ENCODE data around the gene ACSBG1.

ACSBG1 gene

DNA sequence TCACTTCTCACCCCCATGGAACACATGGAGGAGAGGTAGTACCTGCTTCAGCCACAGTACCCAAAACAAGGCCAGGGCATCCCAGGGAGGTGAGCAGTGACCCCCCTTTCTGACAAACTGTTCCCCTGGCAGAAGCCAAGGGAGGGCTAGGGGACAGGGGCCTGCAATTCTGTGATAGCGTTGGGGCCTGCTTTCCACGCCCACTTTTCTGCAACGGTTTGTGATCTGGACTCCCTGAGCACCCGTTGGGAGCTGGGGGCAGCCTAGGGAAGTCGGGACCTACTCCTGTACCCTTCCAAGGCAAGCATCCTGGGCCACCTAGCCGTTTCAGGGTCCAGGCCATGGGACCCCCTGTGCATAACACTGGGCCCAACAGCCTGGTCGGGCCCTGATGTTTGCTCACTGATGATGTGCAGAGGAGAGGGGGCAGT lies 29.0 kb upstream of the ACSBG1 start:
- no peak for DNase-seq (ENCODE audit: low read depth)
- H3K4me3 ChIP-seq (ENCODE audit: low read depth, low read length) = no peak overlapping the region
- no peak for TF ChIP-seq CTCF (conservative IDR thresholded peaks at IDR 0.05; ENCODE audit: low read depth, low read length)

- no peak for DNase-seq (ENCODE audit: low read depth)
- H3K4me3 ChIP-seq (ENCODE audit: low read depth, low read length) = no peak overlapping the region
- no peak for TF ChIP-seq CTCF (conservative IDR thresholded peaks at IDR 0.05; ENCODE audit: low read depth, low read length)
These were observed 26.7 kb upstream of the ACSBG1 start for GRCh38 chr15:78261062-78261461.

DNA sequence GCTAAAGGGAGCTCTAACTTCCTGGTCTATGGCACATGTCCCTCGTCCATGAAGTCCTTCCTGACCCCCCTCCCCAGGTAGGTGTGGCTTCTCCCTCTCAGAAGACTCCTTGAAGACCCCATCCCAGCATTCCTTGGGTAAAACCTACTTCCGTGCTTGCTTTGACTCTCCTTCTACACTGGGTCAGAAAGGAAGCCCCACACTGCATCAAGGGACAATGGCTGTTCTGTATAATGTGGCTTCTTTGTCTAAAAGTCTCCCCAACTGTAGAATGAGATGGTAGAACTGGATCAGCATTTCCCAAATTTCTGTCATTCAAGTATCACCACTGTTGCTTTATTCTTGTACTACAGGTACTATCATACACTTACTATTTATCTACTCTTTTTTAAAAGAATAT lies 26.1 kb upstream of the ACSBG1 start:
- no peak overlapping the region for H3K4me3 ChIP-seq (ENCODE audit: low read depth, low read length)
- TF ChIP-seq CTCF (conservative IDR thresholded peaks at IDR 0.05; ENCODE audit: low read depth, low read length) = no peak
- no peak for DNase-seq (ENCODE audit: low read depth)

- TF ChIP-seq CTCF (conservative IDR thresholded peaks at IDR 0.05; ENCODE audit: low read depth, low read length) = no peak
- DNase-seq (ENCODE audit: low read depth) = no peak
- H3K4me3 ChIP-seq (ENCODE audit: low read depth, low read length) = no peak overlapping the region
These were observed 24.9 kb upstream of the ACSBG1 start for GRCh38 chr15:78259232-78259631.

DNA sequence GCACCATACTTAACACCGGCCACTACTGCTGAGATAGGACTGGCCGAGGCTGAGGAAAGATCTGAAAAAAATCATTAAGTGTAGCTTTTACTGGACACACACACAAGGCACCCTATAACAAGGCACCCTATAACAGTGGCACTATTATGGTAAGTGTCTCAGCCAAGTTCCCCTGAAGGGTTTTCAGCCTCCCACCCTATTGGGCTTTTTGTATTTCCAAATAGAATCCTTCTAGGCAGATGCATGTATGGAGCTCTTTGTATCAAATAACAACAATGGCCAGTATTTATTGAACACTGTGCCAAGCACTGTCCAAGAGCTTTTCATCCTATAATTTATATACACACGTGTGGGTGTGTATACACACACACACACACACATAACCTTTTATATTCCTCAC lies 23.3 kb upstream of the ACSBG1 start:
- no peak for DNase-seq (ENCODE audit: low read depth)
- no peak overlapping the region for H3K4me3 ChIP-seq (ENCODE audit: low read depth, low read length)
- no peak for TF ChIP-seq CTCF (conservative IDR thresholded peaks at IDR 0.05; ENCODE audit: low read depth, low read length)

DNA sequence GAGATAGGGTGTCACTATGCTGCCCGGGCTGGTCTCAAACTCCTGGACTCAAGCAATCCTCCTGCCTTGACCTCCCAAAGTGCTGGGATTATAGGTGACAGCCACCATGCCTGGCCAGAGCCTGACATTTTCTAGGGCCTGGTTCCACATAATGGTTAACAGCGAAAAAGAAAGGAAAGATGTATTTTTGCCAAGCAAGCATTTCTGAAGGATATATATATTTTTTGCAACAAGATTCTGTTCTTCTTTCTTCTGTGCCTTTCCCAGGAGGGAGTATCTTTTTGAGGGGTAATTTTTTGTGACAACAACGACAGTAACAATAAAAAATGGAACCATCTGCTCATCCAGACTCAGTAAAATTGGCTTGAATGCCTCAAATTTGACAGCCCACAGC lies 21.7 kb upstream of the ACSBG1 start:
- no peak for DNase-seq (ENCODE audit: low read depth)
- TF ChIP-seq CTCF (conservative IDR thresholded peaks at IDR 0.05; ENCODE audit: low read depth, low read length) = no peak

GRCh38 chr15:78255421-78256043 lies 21.2 kb upstream of the ACSBG1 start:
- no peak for TF ChIP-seq CTCF (conservative IDR thresholded peaks at IDR 0.05; ENCODE audit: low read depth, low read length)
- DNase-seq (ENCODE audit: low read depth) = no peak
- no peak overlapping the region for H3K4me3 ChIP-seq (ENCODE audit: low read depth, low read length)

More for the DNA sequence above, 21.7 kb upstream of the ACSBG1 start:
- H3K4me3 ChIP-seq (ENCODE audit: low read depth, low read length) = no peak overlapping the region
